Measurements from ENCODE around the gene BRMS1. TPM values are rescaled to one million over a fixed set of nuclear protein-coding genes. Genes with fewer than 3 reads are reported as not detected.

Gene BRMS1
- total and polyA plus RNA-seq, 2 experiments from 2014 or later = 59.1 to 61.7 TPM

DNA sequence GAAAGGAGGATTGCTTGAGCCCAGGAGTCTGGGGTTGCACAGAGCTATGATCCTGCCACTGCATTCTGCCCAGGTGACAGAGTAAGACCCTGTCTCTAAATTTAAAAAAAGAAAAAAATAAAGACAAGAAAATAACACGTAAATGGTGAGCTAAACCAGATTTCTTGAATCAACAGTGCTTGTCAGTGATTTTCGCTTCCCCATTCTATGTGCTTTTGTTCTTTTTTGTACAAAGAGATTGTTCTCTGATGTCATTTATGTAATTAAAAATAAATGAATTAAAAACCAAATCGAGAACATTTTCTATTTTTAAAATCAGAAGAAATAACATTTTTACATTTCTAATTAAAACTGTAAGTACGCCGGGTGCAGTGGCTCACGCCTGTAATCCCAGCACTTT, 46.4 kb upstream of the BRMS1 start (continued):
- TF ChIP-seq, protein P1, sequence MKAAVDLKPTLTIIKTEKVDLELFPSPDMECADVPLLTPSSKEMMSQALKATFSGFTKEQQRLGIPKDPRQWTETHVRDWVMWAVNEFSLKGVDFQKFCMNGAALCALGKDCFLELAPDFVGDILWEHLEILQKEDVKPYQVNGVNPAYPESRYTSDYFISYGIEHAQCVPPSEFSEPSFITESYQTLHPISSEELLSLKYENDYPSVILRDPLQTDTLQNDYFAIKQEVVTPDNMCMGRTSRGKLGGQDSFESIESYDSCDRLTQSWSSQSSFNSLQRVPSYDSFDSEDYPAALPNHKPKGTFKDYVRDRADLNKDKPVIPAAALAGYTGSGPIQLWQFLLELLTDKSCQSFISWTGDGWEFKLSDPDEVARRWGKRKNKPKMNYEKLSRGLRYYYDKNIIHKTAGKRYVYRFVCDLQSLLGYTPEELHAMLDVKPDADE (IDR thresholded peaks at IDR 0.05) = no peak
- TF ChIP-seq EZH2phosphoT487 (IDR thresholded peaks at IDR 0.05; ENCODE audit: unreplicated experiment) (no peak), STAT1 (IDR thresholded peaks at IDR 0.05; ENCODE audit: unreplicated experiment) (no peak), NANOG (IDR thresholded peaks at IDR 0.05; ENCODE audit: borderline replicate concordance) (no peak)

DNA sequence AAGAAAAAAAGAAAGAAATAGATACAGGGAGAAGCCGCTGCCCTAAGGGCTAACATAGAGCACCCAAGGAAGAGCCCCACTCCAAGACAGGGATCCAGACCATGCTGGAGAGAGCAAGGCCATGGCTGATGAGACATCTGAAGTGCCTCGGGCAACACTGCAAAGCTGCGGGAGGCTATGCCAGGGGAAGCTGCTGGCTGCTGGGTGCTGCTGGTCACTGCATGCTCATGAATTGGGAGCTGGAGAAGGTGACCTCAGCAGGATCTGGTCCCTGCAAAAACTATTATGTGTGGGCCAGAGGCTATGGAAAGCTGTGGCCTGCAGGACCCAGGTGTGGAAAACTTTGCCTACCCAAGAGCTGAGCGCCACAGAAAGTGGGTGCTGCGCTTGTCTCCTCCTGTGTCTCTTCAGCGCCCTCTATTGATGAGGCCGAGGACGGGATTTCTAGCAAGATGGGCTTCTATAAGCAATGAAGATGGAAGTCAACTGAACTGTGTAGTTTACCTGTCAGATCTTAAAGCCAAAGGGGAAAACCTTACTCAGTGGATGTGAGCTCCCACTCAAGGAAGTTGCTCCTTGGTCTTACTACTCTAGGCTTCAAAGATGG, 44.0 kb upstream of the BRMS1 start:
- TF ChIP-seq EZH2 (IDR thresholded peaks at IDR 0.05; ENCODE audit: low read depth, unreplicated experiment) (no peak), ZNF114 (CRISPR knock-in tag; IDR thresholded peaks at IDR 0.05) (no peak), ZNF331 (CRISPR knock-in tag; IDR thresholded peaks at IDR 0.05; ENCODE audit: low read depth) (no peak), STAT1 (IDR thresholded peaks at IDR 0.05; ENCODE audit: unreplicated experiment) (no peak), POLR2AphosphoS5 (IDR thresholded peaks at IDR 0.05; ENCODE audit: low read depth) (no peak), CREB1 (CRISPR knock-in tag; IDR thresholded peaks at IDR 0.05; ENCODE audit: low read depth) (no peak), EZH2phosphoT487 (IDR thresholded peaks at IDR 0.05; ENCODE audit: unreplicated experiment) (no peak)
- TF ChIP-seq, protein P2, sequence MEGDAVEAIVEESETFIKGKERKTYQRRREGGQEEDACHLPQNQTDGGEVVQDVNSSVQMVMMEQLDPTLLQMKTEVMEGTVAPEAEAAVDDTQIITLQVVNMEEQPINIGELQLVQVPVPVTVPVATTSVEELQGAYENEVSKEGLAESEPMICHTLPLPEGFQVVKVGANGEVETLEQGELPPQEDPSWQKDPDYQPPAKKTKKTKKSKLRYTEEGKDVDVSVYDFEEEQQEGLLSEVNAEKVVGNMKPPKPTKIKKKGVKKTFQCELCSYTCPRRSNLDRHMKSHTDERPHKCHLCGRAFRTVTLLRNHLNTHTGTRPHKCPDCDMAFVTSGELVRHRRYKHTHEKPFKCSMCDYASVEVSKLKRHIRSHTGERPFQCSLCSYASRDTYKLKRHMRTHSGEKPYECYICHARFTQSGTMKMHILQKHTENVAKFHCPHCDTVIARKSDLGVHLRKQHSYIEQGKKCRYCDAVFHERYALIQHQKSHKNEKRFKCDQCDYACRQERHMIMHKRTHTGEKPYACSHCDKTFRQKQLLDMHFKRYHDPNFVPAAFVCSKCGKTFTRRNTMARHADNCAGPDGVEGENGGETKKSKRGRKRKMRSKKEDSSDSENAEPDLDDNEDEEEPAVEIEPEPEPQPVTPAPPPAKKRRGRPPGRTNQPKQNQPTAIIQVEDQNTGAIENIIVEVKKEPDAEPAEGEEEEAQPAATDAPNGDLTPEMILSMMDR (conservative IDR thresholded peaks at IDR 0.05; ENCODE audit: low read depth in 2 of 2) = peak; percentile 84 to 93
- TF ChIP-seq, protein P3, sequence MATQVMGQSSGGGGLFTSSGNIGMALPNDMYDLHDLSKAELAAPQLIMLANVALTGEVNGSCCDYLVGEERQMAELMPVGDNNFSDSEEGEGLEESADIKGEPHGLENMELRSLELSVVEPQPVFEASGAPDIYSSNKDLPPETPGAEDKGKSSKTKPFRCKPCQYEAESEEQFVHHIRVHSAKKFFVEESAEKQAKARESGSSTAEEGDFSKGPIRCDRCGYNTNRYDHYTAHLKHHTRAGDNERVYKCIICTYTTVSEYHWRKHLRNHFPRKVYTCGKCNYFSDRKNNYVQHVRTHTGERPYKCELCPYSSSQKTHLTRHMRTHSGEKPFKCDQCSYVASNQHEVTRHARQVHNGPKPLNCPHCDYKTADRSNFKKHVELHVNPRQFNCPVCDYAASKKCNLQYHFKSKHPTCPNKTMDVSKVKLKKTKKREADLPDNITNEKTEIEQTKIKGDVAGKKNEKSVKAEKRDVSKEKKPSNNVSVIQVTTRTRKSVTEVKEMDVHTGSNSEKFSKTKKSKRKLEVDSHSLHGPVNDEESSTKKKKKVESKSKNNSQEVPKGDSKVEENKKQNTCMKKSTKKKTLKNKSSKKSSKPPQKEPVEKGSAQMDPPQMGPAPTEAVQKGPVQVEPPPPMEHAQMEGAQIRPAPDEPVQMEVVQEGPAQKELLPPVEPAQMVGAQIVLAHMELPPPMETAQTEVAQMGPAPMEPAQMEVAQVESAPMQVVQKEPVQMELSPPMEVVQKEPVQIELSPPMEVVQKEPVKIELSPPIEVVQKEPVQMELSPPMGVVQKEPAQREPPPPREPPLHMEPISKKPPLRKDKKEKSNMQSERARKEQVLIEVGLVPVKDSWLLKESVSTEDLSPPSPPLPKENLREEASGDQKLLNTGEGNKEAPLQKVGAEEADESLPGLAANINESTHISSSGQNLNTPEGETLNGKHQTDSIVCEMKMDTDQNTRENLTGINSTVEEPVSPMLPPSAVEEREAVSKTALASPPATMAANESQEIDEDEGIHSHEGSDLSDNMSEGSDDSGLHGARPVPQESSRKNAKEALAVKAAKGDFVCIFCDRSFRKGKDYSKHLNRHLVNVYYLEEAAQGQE (IDR thresholded peaks at IDR 0.05; ENCODE audit: unreplicated experiment) = no peak
- no peak overlapping the region for H3K4me3 Mint-ChIP-seq
- Histone ChIP-seq H2AFZ (peak overlapping the region; percentile 76; the same call in 1 of the 2 replicates), H3K4me1 (ENCODE audit: insufficient read depth) (no peaks in the 10 kb centered on the region), H3K4me2 (no peak overlapping the region), H3K4me3 (no peak overlapping the region), H3K27me3 (ENCODE audit: insufficient read depth) (no peaks in the 10 kb centered on the region), H3K79me2 (replicated peaks; ENCODE audit: insufficient read depth) (no peaks in the 10 kb centered on the region), H3K36me3 (ENCODE audit: insufficient read depth) (no peaks in the 10 kb centered on the region), H4K20me1 (replicated peaks; ENCODE audit: insufficient read depth) (no peaks in the 10 kb centered on the region), H3K27ac (ENCODE audit: low read depth) (no peak overlapping the region), H3F3A (replicated peaks; ENCODE audit: low read depth) (no peaks in the 10 kb centered on the region; the same call in 1 of the 2 replicates), H3K9me2 (ENCODE audit: insufficient read depth) (no peaks in the 10 kb centered on the region)
- H3K9me3 Mint-ChIP-seq = peaks cover 4% of the 10 kb centered on the region
- H3K4me1 Mint-ChIP-seq = no peaks in the 10 kb centered on the region
- peak; percentile 94 for DNase-seq (ENCODE audit: low spot score)
- no peaks in the 10 kb centered on the region for H3K36me3 Mint-ChIP-seq (ENCODE audit: low read depth)
- H3K27me3 Mint-ChIP-seq (ENCODE audit: insufficient read depth, low read depth, poor library complexity) = peaks cover 6% of the 10 kb centered on the region
- H3K27ac Mint-ChIP-seq = no peak overlapping the region
- ATAC-seq = peak; percentile 84

Measured in GM23338 (cell line).